DOHH2 (cell line): Measurements from ENCODE around the gene MXD4.

Source experiments
- H3F3A ChIP-seq: fragments of 200-600 bp; sonication (generic), shearing (Covaris generic); 2 replicates; pipeline ENCODE4 v1.6.0; 2016; ENCODE audit warnings: antibody characterized with exemption, mild to moderate bottlenecking; ENCODE audit not compliant: control insufficient read depth, insufficient read depth
- H3K27ac ChIP-seq: fragments of 200-600 bp; sonication (generic); 2 replicates; pipeline ENCODE4 v1.5.1; 2014; ENCODE audit warnings: low read depth, mild to moderate bottlenecking, low read length, moderate library complexity
- H3K27me3 ChIP-seq: fragments of 200-600 bp; sonication (generic); 2 replicates; pipeline ENCODE4 v1.6.1; 2014; ENCODE audit warnings: mild to moderate bottlenecking, low read length, mixed read lengths; ENCODE audit not compliant: control insufficient read depth
- H3K36me3 ChIP-seq: fragments of 200-600 bp; sonication (generic); 2 replicates; pipeline ENCODE4 v1.6.1; 2014; ENCODE audit warnings: mild to moderate bottlenecking, low read length, moderate library complexity, mixed read lengths; ENCODE audit not compliant: control insufficient read depth
- H3K4me1 ChIP-seq: fragments of 200-600 bp; sonication (generic); 2 replicates; pipeline ENCODE4 v1.6.1; 2014; ENCODE audit warnings: mild to moderate bottlenecking, low read length, mixed read lengths; ENCODE audit not compliant: control insufficient read depth
- H3K4me2 ChIP-seq: fragments of 200-600 bp; sonication (generic); 2 replicates; pipeline ENCODE4 v1.6.0; 2014; ENCODE audit warnings: mild to moderate bottlenecking, low read length, moderate library complexity
- H3K4me3 ChIP-seq: fragments of 200-600 bp; sonication (generic); 2 replicates; pipeline ENCODE4 v1.5.1; 2014; ENCODE audit warnings: mild to moderate bottlenecking, low read length, mixed read lengths
- H3K79me2 ChIP-seq: fragments of 200-600 bp; sonication (generic); 2 replicates; pipeline ENCODE4 v1.6.1; 2014; ENCODE audit warnings: mild to moderate bottlenecking, low read length, mixed read lengths; ENCODE audit not compliant: control insufficient read depth
- H3K9me2 ChIP-seq: fragments of 200-600 bp; sonication (generic); replicated peaks from 2 replicates; pipeline ENCODE4 v1.6.1; 2014; ENCODE audit warnings: mild to moderate bottlenecking, low read length, mixed read lengths; ENCODE audit not compliant: control insufficient read depth
- H3K9me3 ChIP-seq: fragments of 200-600 bp; sonication (generic); 2 replicates; pipeline ENCODE4 v1.6.1; 2014; ENCODE audit warnings: antibody characterized with exemption, low read length, mixed read lengths; ENCODE audit not compliant: control insufficient read depth, insufficient read depth
- H4K20me1 ChIP-seq: fragments of 200-600 bp; sonication (generic); 2 replicates; pipeline ENCODE4 v1.6.0; 2014; ENCODE audit warnings: low read depth, mild to moderate bottlenecking, antibody characterized with exemption, low read length, moderate library complexity; ENCODE audit not compliant: control insufficient read depth, insufficient read depth
- EZH2phosphoT487 ChIP-seq: fragments of 200-600 bp; sonication (generic); IDR thresholded peaks from 2 replicates; pipeline ENCODE4 v1.6.1; 2017; ENCODE audit warnings: borderline replicate concordance, mild to moderate bottlenecking, antibody characterized with exemption, low read length, moderate library complexity, mixed read lengths
- TF ChIP-seq, protein P1 (sequence below): fragments of 200-600 bp; sonication (generic); IDR thresholded peaks from one replicate; pipeline ENCODE4 v1.5.1; 2014; ENCODE audit warnings: antibody characterized with exemption, mild to moderate bottlenecking, low read depth, low read length; ENCODE audit not compliant: poor library complexity, severe bottlenecking

MXD4 gene

DNA sequence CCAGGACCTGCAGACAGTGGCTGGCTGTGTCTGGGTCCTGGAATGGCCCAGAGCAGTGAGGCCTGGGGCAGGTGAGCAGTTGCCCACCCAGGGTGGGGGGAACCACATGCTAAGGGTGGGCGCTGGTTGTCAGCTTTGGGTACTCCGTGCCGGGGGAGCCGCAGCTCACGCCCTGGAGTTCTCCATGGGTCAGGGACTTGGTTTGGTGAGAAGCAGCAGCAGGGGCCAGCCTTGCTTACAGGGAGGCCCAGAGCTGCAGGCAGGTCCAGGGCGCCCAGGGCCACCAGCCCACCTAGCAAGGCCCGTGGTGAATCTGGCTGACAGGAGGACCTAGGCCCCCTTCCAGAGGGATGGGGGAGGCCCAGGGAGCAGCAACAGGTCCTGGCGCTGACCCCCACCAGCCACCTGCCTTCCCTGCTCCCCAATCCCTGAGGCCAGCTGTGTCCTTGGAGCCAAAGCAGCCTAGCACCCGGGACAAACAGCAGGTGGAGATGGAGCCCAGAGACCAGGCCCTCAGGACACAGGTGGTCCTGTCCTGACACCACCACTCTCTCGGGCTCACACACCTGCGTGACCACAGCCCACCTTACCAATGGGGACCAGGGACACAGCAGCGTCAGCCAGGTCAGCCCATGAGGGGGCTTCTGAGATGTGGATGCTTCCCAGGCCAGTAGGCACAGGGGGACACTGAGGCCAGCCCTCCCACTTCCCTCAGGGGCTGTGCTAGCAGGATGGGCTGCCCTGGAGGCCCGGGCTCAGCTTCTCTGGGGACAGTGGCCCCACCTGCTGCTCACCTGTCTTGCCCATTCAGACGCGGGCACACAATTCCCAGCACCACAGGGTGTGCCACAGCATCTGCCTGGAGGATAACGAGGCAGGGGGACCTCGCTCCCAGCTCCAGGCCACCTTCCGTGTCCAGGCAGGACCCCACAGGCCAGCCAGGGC, 3.5 kb downstream of the MXD4 start:
- Histone ChIP-seq H3K9me3 (no peaks in the 10 kb centered on the region), H3K4me3 (no peak overlapping the region), H3K36me3 (no peaks in the 10 kb centered on the region), H3K79me2 (no peaks in the 10 kb centered on the region), H3K9me2 (no peaks in the 10 kb centered on the region), H3K4me2 (no peak overlapping the region), H3K27me3 (no peaks in the 10 kb centered on the region), H3F3A (no peaks in the 10 kb centered on the region), H4K20me1 (no peaks in the 10 kb centered on the region), H3K27ac (no peak overlapping the region), H3K4me1 (peaks cover 13% of the 10 kb centered on the region)
- TF ChIP-seq, protein P1, sequence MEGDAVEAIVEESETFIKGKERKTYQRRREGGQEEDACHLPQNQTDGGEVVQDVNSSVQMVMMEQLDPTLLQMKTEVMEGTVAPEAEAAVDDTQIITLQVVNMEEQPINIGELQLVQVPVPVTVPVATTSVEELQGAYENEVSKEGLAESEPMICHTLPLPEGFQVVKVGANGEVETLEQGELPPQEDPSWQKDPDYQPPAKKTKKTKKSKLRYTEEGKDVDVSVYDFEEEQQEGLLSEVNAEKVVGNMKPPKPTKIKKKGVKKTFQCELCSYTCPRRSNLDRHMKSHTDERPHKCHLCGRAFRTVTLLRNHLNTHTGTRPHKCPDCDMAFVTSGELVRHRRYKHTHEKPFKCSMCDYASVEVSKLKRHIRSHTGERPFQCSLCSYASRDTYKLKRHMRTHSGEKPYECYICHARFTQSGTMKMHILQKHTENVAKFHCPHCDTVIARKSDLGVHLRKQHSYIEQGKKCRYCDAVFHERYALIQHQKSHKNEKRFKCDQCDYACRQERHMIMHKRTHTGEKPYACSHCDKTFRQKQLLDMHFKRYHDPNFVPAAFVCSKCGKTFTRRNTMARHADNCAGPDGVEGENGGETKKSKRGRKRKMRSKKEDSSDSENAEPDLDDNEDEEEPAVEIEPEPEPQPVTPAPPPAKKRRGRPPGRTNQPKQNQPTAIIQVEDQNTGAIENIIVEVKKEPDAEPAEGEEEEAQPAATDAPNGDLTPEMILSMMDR = no peak
- TF ChIP-seq EZH2phosphoT487 = no peak

DNA sequence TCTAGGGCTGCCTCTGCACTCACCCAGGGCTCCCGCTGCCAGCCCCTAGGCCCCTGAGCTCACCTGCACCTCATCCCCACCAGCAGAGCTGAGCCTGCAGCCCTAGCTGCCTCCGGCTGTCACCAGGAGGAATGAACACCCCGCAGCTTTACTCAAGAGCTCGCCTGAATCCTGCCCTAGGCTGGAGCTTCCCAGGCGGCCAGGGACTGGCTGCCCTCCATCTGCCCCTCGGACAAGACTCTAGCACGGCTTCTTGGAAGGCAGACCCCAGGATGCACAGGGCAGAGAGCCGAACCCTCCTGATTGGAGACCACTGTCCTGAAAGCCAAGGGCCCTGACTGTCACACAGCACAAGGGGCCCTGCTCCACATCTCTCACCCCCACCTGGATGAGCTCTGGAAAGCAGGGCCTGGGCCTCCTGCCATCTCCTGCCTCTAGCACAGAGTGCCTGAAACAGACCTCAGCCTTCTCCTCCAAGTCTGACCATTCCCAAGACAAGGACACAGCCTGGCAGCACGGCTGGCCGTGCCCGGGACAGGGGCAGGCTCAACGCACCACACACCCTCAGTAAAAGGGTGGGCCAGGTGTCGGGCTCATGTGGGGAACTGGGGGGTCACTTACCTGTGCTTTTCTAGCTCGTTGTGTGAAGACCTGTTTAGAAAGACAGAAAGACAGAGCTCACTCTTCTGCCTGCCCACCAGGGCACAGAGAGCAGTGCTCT, 4.4 kb downstream of the MXD4 start:
- Histone ChIP-seq H3F3A (no peaks in the 10 kb centered on the region), H3K9me2 (no peaks in the 10 kb centered on the region), H4K20me1 (no peaks in the 10 kb centered on the region), H3K27ac (no peak overlapping the region), H3K27me3 (no peaks in the 10 kb centered on the region), H3K4me2 (no peak overlapping the region), H3K9me3 (no peaks in the 10 kb centered on the region), H3K4me1 (peaks cover 7% of the 10 kb centered on the region), H3K79me2 (no peaks in the 10 kb centered on the region), H3K4me3 (no peak overlapping the region), H3K36me3 (no peaks in the 10 kb centered on the region)
- TF ChIP-seq EZH2phosphoT487 = no peak
- TF ChIP-seq, protein P1 = no peak

DNA sequence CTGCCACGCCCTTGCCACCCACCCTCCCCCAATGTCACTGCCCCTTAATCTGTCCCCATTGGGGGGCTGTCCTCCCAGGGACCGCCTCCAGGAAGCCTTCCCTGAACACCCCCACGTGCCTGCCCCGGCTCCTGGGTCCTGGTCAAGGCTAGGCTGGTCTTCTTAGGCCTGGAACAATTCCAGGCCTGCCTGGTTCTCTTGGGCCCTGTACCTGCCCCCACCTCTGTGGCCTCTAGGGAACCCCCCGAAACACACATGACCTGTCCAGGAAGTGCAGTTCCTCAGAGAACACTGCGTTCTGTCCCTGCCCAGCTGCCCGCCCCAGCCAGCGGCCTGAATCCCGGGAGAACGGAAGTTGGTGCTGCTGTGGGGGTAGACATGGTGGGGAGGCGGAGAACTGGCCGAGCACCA, 5.1 kb downstream of the MXD4 start:
- no peaks in the 10 kb centered on the region for H3K9me3 ChIP-seq
- TF ChIP-seq, protein P1 = no peak
- no peak for TF ChIP-seq EZH2phosphoT487
- H3K27me3 ChIP-seq = no peaks in the 10 kb centered on the region
- H3K79me2 ChIP-seq = no peaks in the 10 kb centered on the region
- peaks cover 7% of the 10 kb centered on the region for H3K4me1 ChIP-seq
- no peaks in the 10 kb centered on the region for H4K20me1 ChIP-seq
- H3K4me2 ChIP-seq = no peak overlapping the region
- H3K9me2 ChIP-seq = no peaks in the 10 kb centered on the region
- H3F3A ChIP-seq = no peaks in the 10 kb centered on the region
- H3K36me3 ChIP-seq = no peaks in the 10 kb centered on the region
- no peak overlapping the region for H3K27ac ChIP-seq
- no peak overlapping the region for H3K4me3 ChIP-seq
